Endothelial cell of umbilical vein (primary cell): ENCODE measurements around the gene MAPKAPK2. TPM values are rescaled to one million over a fixed set of nuclear protein-coding genes. Genes with fewer than 3 reads are reported as not detected.

Source experiments
- BruUV-seq: library from RNA; stranded (reverse); fragments of 400-500 nt; replicated peaks from 2 replicates; lab custom pipeline; 2021; lab: Mats Ljungman, UMichigan
- CTCF ChIA-PET: fragments of 300-600, 350-600 bp; sonication (Branson Sonifier 250); formaldehyde crosslinking; loops from one replicate; lab custom pipeline; 2021; ENCODE audit warnings: antibody characterized with exemption, inconsistent platforms; lab: Charles Lee
- POLR2A ChIA-PET: fragments of 300-600, 350-600 bp; sonication (Branson Sonifier 250); formaldehyde crosslinking; loops from one replicate; lab custom pipeline; 2021; ENCODE audit warnings: antibody characterized with exemption, inconsistent platforms; lab: Charles Lee
- DNase-seq: peaks from one replicate; pipeline ENCODE4 v3.0.0-alpha.2; 2011; ENCODE audit warnings: low read depth, low spot score
- FAIRE-seq: peaks from 2 replicates; lab custom pipeline; 2011; peaks lifted over from hg19 to GRCh38; lab: Jason Lieb, UNC
- H2AFZ ChIP-seq: 2 replicates; pipeline ENCODE4 v1.6.0; 2012; ENCODE audit warnings: low read depth, low read length, control low read depth, inconsistent platforms
- H3K27ac ChIP-seq: 2 replicates; pipeline ENCODE4 v1.5.1; 2011; ENCODE audit warnings: low read depth, mild to moderate bottlenecking, control low read depth, low read length, moderate library complexity; ENCODE audit not compliant: insufficient read depth
- H3K27me3 ChIP-seq, 2 experiments: 2 replicates each; pipeline versions ENCODE4 v1.6.0 to v1.6.1; 2011; ENCODE audit warnings: low read length in 2 of 2, mixed read lengths in 1 of 2; ENCODE audit not compliant: control insufficient read depth in 2 of 2, insufficient read depth in 2 of 2
- H3K36me3 ChIP-seq, 2 experiments: 2 replicates in 1 of 2; 3 replicates in 1 of 2; pipeline ENCODE4 v1.5.1; 2011; ENCODE audit warnings: low read length in 2 of 2, mild to moderate bottlenecking in 1 of 2, moderate library complexity in 1 of 2; ENCODE audit not compliant: control insufficient read depth in 2 of 2, insufficient read depth in 2 of 2; ENCODE audit errors: extremely low read depth in 1 of 2
- H3K4me1 ChIP-seq: 3 replicates; pipeline ENCODE4 v1.5.1; 2011; ENCODE audit warnings: mild to moderate bottlenecking, low read length; ENCODE audit not compliant: control insufficient read depth, insufficient read depth; ENCODE audit errors: extremely low read depth
- H3K4me2 ChIP-seq: 2 replicates; pipeline ENCODE4 v1.6.1; 2011; ENCODE audit warnings: low read length, control low read depth, mixed read lengths; ENCODE audit not compliant: insufficient read depth
- H3K4me3 ChIP-seq, 3 experiments: fragments of 200-600 bp in 1 of 3; sonication (generic), shearing (Covaris generic) in 1 of 3; replicated peaks in 1 of 3; 2 replicates each; pipeline ENCODE4 v1.5.1; 2011 to 2016; ENCODE audit warnings: control low read depth in 3 of 3, low read length in 3 of 3, mild to moderate bottlenecking in 2 of 3, inconsistent platforms in 1 of 3, low read depth in 1 of 3, moderate library complexity in 1 of 3; ENCODE audit not compliant: insufficient read depth in 1 of 3
- H3K79me2 ChIP-seq: 2 replicates; pipeline ENCODE4 v1.6.0; 2012; ENCODE audit warnings: low read length, inconsistent platforms; ENCODE audit not compliant: control insufficient read depth, insufficient read depth
- H3K9ac ChIP-seq: replicated peaks from 2 replicates; pipeline ENCODE3; 2011; ENCODE audit warnings: low read length, control low read depth; ENCODE audit not compliant: insufficient read depth; ENCODE audit errors: extremely low read depth
- H3K9me1 ChIP-seq: replicated peaks from 3 replicates; pipeline ENCODE4 v1.6.0; 2011; ENCODE audit warnings: mild to moderate bottlenecking, low read length; ENCODE audit not compliant: control insufficient read depth, insufficient read depth; ENCODE audit errors: extremely low read depth
- H3K9me3 ChIP-seq: replicated peaks from 2 replicates; pipeline ENCODE4 v1.5.1; 2012; ENCODE audit warnings: low read length, inconsistent platforms; ENCODE audit not compliant: control insufficient read depth, insufficient read depth
- H4K20me1 ChIP-seq: replicated peaks from 2 replicates; pipeline ENCODE3; 2011; ENCODE audit warnings: mild to moderate bottlenecking, low read length; ENCODE audit not compliant: control insufficient read depth, insufficient read depth; ENCODE audit errors: extremely low read depth
- FOS ChIP-seq: IDR thresholded peaks from 2 replicates; pipeline ENCODE4 v1.6.1; 2011; ENCODE audit warnings: mild to moderate bottlenecking, low read length, moderate library complexity, borderline replicate concordance; ENCODE audit not compliant: insufficient read depth
- JUN ChIP-seq: IDR thresholded peaks from 2 replicates; pipeline ENCODE4 v1.6.1; 2011; ENCODE audit warnings: borderline replicate concordance, low read depth; ENCODE audit not compliant: insufficient read length, insufficient read depth
- MYC ChIP-seq: IDR thresholded peaks from one replicate; pipeline ENCODE4 v1.6.1; 2011; ENCODE audit warnings: mild to moderate bottlenecking, low read depth, low read length
- dilution Hi-C: fragments of 300-500 bp; cut with MboI; formaldehyde crosslinking; loops from one replicate; pipeline ENCODE4 v1.15.0; 2019; ENCODE audit warnings: low sequenced_read_pairs; ENCODE audit not compliant: extremely low pct_ligation_motif_present
- intact Hi-C: fragments of 100-400 bp; cut with micrococcal nuclease; formaldehyde crosslinking; loops from one replicate; pipeline ENCODE4 v1.10.0; 2022
- polyA plus RNA-seq, 4 experiments: library from polyadenylated mRNA; depleted of rRNA in 3 of 4; stranded (reverse) in 3 of 4; unstranded in 1 of 4; fragments of >200 nt; gene quantifications; 2 replicates each; pipeline versions ENCODE4 v1.2.1 to v1.2.3, GENCODE V29; 2011 to 2012; ENCODE audit warnings: missing spikeins in 1 of 4
- total RNA-seq: library from RNA; stranded (reverse); gene quantifications from 2 replicates; pipeline ENCODE4 v1.2.3, GENCODE V29; 2021

Gene MAPKAPK2
- total and polyA plus RNA-seq, 2 donors (not counting 3 experiments of a cell fraction or from before 2014, with no cell fraction given) = 52.9 to 69.1 TPM

DNA sequence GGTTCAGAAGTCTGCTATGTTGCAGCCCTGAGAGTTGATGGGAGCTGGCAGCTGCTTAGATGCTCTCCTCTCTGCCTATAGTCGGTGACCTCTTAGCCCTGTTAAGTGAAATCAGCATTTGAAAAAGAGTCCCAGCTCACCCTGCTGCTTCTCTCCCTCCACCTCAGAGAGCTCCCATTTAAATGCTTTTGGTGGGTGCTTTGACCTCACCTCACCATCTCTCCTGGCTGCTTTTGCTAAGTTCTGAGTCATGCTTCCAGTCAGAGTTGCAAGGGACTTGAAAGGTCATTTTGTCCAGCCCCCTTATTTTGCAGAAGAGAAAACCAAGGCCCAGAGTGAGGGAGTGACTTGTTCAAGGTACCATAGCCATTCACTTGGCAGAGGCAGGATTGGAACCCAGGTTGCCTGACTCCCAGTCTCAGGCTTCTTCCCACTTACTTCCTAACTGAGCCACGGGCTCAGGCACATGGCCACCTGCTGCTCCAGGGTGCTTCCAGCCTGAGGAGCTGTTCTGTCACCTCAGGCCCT, 3.3 kb downstream of the MAPKAPK2 start:
- H3K9me1 ChIP-seq = no peaks in the 10 kb centered on the region
- ChIA-PET CTCF (interaction anchor here (1.1 to 1.3 kb wide), 3 partner anchors 13 to 224 kb away, joined by 3 to 4 read pairs (median 3); no protein-coding TSS in a partner anchor), POLR2A (no interaction called here)
- no peaks in the 10 kb centered on the region for H3K9me3 ChIP-seq
- no peak overlapping the region for H3K4me2 ChIP-seq
- FAIRE-seq = peak; percentile 89
- peaks cover 68% of the 10 kb centered on the region for H3K79me2 ChIP-seq
- no peak overlapping the region for H2AFZ ChIP-seq
- TF ChIP-seq MYC (no peak), FOS (peak; percentile 43)
- no peaks in the 10 kb centered on the region for H3K36me3 ChIP-seq
- H4K20me1 ChIP-seq = peaks cover 9% of the 10 kb centered on the region
- no peak overlapping the region for H3K4me3 ChIP-seq
- no peak overlapping the region for H3K27ac ChIP-seq
- dilution Hi-C loops = no loop called here
- no TSS peak for BruUV-seq
- no peak overlapping the region for H3K9ac ChIP-seq
- H3K27me3 ChIP-seq = peaks cover 11 to 13% of the 10 kb centered on the region in 2 experiments
- intact Hi-C loops = loop anchor here (2.0 kb wide), 1 partner anchor 39 kb away; no protein-coding TSS in a partner anchor
- H3K4me1 ChIP-seq = peaks cover 43% of the 10 kb centered on the region
- peak; percentile 24 for DNase-seq

GRCh38 chr1:206690516-206690915, 5.8 kb downstream of the MAPKAPK2 start:
- Histone ChIP-seq H3K9ac (no peak overlapping the region), H3K79me2 (peaks cover 87% of the 10 kb centered on the region), H3K9me3 (no peaks in the 10 kb centered on the region), H3K27me3 (no peaks in the 10 kb centered on the region), H3K4me2 (no peak overlapping the region), H3K27ac (no peak overlapping the region), H3K36me3 (no peaks in the 10 kb centered on the region), H3K4me1 (peaks cover 53% of the 10 kb centered on the region), H4K20me1 (peaks cover 9% of the 10 kb centered on the region), H2AFZ (no peak overlapping the region), H3K9me1 (no peaks in the 10 kb centered on the region), H3K4me3 (no peak overlapping the region)
- DNase-seq = no peak
- BruUV-seq = no TSS peak
- FAIRE-seq = no peak
- CTCF ChIA-PET = interaction anchor here (0.9 to 2.1 kb wide), 4 partner anchors 15 to 56 kb away, joined by 3 to 5 read pairs (median 3); no protein-coding TSS in a partner anchor
- intact Hi-C loops (no loop called here), dilution Hi-C loops (no loop called here)
- POLR2A ChIA-PET = no interaction called here
- no peak for TF ChIP-seq JUN
